Right lobe of liver (tissue), 6 donors: ENCODE data around the gene ROCK2. TPM values are rescaled to one million over a fixed set of nuclear protein-coding genes. Genes with fewer than 3 reads are reported as not detected.

Experiments used
- ATAC-seq, 4 donors: fragments of 200-7000 bp; cut with Tn5 transposase; one replicate each; pipeline ENCODE4 v1.9.1; 2020; ENCODE audit warnings: mild to moderate bottlenecking in 4 of 4, moderate library complexity in 4 of 4
- DNase-seq, 3 donors: peaks; one replicate each; pipeline ENCODE4 v3.0.0-alpha.2; 2020
- H3K27ac ChIP-seq, 3 donors: fragments of 200-600 bp; one replicate each; pipeline ENCODE4 v1.8.0; 2022
- H3K27me3 ChIP-seq, 2 donors: fragments of 200-600 bp; one replicate each; pipeline ENCODE4 v1.8.0; 2022
- H3K36me3 ChIP-seq, 4 donors: fragments of 200-600 bp; sonication (generic) in 1 of 4; one replicate each; pipeline versions ENCODE4 v1.5.1 to v1.8.0; 2017 to 2022; ENCODE audit warnings: control low read depth in 1 of 4
- H3K4me1 ChIP-seq, 4 donors: fragments of 200-600 bp; sonication (generic) in 1 of 4; one replicate each; pipeline versions ENCODE4 v1.5.1 to v1.8.0; 2017 to 2022; ENCODE audit warnings: control low read depth in 1 of 4
- H3K4me3 ChIP-seq, 3 donors: fragments of 200-600 bp; one replicate each; pipeline ENCODE4 v1.8.0; 2022
- H3K9me3 ChIP-seq, 4 donors: fragments of 200-600 bp; sonication (generic) in 1 of 4; one replicate each; pipeline versions ENCODE4 v1.5.1 to v1.8.0; 2017 to 2022; ENCODE audit warnings: control low read depth in 1 of 4
- POLR2A ChIP-seq: fragments of 450-650 bp; IDR thresholded peaks from one replicate; pipeline ENCODE4 v1.6.1; 2017; ENCODE audit warnings: antibody characterized with exemption, mild to moderate bottlenecking
- WGBS: methylation state at CpG from one replicate; pipeline ENCODE4 v1.1.6; 2018; ENCODE audit warnings: low coverage, low lambda C conversion rate; ENCODE audit not compliant: insufficient coverage; ENCODE audit errors: missing lambda C conversion rate; 5-methylcytosine and 5-hydroxymethylcytosine counted together
- intact Hi-C, 2 donors: fragments of 100-400 bp; cut with DNase I; formaldehyde crosslinking; loops; one replicate each; pipeline versions ENCODE4 v1.11.2 to v1.14.1; 2022
- total RNA-seq, 6 experiments: library from RNA; depleted of rRNA in 2 of 6; stranded (reverse); fragments of >200 nt in 2 of 6; fragmentation: NEBNext Ultra II Directional in 3 of 6; extraction: Animal tissue kit (Norgen Biotek cat#: 25700) in 3 of 6; gene quantifications; one replicate each; pipeline versions ENCODE4 v1.1.0 to v1.2.4, GENCODE V29; 2016 to 2023
- TF ChIP-seq, protein P1 (sequence below), 4 donors: fragments of 200-600 bp in 3 of 4; fragments of 450-650 bp in 1 of 4; IDR thresholded peaks; one replicate each; pipeline versions ENCODE4 v1.5.1 to v1.8.0; 2016 to 2022; ENCODE audit warnings: antibody characterized with exemption in 4 of 4, mild to moderate bottlenecking in 2 of 4
- donor health status: DM: no; HTN: yes; CAD: no.
- donor health status: DM: no; HTN: no; CAD: no.
- donor health status: DM: no; HTN: no; CAD: no.
- donor health status: DM: no; HTN: yes; CAD: no.
- donor health status: DM: no; HTN: yes; CAD: no.

ROCK2 gene
- total RNA-seq, 6 experiments from 2014 or later, result 11.6 to 23.9 (median 19.8) TPM

DNA sequence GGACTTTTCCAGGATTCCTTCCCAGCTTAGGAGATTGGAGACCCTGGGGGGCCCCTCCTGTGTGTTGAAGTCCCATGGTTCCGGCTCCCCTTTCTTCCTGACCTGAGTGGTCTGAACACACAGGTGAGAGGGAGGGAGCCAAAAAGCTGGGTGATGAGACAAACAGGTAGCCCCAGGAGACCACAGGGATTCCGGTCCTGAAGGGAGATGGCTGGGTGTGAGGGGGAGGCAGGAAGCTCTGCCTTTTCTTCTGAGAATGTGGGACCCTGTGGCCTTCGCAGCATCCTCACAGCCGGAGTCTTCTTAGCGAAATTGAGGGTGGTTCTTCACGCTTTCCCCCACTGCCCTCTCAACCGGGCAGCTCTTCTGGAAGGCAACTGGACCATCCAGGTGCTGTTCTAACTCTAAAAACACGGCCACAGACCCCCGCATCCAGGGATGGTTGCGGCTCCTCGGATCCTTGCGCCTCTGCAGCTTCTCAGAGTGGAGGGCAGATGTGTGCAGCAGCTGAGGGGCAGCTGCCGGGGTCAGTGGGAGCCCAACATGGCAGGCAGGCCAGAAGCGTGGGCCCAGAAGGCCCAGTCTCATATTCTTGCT, 184.8 kb downstream of the ROCK2 start:
- Histone ChIP-seq H3K27ac (no peak overlapping the region), H3K4me3 (no peak overlapping the region), H3K9me3 (no peaks in the 10 kb centered on the region), H3K36me3 (no peaks in the 10 kb centered on the region), H3K4me1 (peaks cover 0 to 6% (median 0%) of the 10 kb centered on the region in 4 donors), H3K27me3 (no peaks in the 10 kb centered on the region)
- peak in 1 of 3 donors; percentile 33 for DNase-seq
- ATAC-seq, result no peak
- intact Hi-C loops, result no loop called here
- TF ChIP-seq POLR2A, result no peak
- 100% methylated on average over 1 of the region's 14 CpGs for WGBS

DNA sequence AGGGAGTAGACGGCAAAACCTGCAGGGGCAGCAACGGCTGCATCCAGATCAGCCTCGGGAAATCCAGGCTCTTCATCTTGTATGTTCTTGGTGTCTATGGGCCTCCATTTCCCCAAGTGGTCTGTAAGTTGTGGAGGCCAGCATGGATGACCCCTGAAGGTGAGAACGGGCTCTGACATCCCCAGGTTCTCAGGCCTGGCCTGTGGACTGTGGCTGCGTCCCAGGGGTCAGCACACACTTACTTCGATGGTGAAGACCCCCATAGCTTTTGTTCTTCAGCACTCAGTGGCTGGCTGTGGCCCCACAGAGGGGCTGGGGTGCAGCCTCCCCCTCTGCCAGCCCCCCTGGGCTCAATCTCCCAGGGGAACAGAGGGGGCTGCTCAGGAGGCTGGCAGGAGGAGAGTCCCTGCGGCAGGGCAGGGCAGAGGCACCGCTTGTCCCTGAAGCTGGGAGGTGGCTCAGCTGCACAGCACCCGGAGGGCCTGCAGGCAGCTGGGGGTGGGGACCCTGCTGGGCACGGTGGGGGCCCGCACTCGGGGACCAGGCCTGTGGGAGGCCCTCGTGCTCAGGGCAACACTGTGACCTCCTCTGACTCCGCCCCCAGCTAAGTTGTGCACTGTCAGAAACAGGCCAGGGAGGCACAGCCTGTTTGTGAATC, 185.4 kb downstream of the ROCK2 start:
- intact Hi-C loops, result no loop called here
- WGBS, result 100% methylated on average over 3 of the region's 14 CpGs

DNA sequence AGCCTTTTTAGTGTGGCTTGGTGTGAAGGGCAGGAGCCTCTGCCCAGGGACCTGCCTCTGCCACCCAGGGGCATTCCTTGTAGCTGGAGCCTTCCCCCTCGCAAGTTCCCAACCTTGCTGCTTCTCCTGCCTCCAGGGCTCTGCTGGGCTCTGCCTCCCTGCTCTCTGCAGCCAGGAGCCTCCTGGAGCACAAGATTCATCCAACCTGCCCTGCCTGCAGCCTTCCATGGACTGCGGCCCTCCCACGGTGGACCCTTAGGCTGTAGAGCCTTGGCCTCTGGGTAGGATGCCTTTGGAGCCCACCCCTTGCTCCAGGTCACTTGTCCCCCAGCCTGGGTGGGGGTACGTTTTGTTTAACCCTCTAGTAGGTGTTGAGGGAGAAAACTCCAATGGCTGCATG, 186.7 kb downstream of the ROCK2 start:
- no peak for TF ChIP-seq POLR2A
- TF ChIP-seq, protein P1, sequence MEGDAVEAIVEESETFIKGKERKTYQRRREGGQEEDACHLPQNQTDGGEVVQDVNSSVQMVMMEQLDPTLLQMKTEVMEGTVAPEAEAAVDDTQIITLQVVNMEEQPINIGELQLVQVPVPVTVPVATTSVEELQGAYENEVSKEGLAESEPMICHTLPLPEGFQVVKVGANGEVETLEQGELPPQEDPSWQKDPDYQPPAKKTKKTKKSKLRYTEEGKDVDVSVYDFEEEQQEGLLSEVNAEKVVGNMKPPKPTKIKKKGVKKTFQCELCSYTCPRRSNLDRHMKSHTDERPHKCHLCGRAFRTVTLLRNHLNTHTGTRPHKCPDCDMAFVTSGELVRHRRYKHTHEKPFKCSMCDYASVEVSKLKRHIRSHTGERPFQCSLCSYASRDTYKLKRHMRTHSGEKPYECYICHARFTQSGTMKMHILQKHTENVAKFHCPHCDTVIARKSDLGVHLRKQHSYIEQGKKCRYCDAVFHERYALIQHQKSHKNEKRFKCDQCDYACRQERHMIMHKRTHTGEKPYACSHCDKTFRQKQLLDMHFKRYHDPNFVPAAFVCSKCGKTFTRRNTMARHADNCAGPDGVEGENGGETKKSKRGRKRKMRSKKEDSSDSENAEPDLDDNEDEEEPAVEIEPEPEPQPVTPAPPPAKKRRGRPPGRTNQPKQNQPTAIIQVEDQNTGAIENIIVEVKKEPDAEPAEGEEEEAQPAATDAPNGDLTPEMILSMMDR (IDR thresholded peaks at IDR 0.05), result no peak
- DNase-seq, result peak in 1 of 3 donors; percentile 31
- intact Hi-C loops, result no loop called here
- no peaks in the 10 kb centered on the region for H3K27me3 ChIP-seq
- no CpG with 5 or more reads among the region's 4 CpGs for WGBS
- H3K9me3 ChIP-seq, result no peaks in the 10 kb centered on the region
- H3K4me1 ChIP-seq, result peaks cover 0 to 6% (median 0%) of the 10 kb centered on the region in 4 donors
- H3K36me3 ChIP-seq, result no peaks in the 10 kb centered on the region
- H3K27ac ChIP-seq, result no peak overlapping the region
- no peak overlapping the region for H3K4me3 ChIP-seq
- ATAC-seq, result no peak

More for the DNA sequence above, 185.4 kb downstream of the ROCK2 start:
- no peaks in the 10 kb centered on the region for H3K9me3 ChIP-seq
- H3K4me3 ChIP-seq, result no peak overlapping the region
- H3K4me1 ChIP-seq, result peaks cover 0 to 6% (median 0%) of the 10 kb centered on the region in 4 donors
- DNase-seq, result peak in 1 of 3 donors; percentile 35
- no peaks in the 10 kb centered on the region for H3K27me3 ChIP-seq
- no peak overlapping the region for H3K27ac ChIP-seq
- TF ChIP-seq, protein P1 (IDR thresholded peaks at IDR 0.05), result no peak
- no peaks in the 10 kb centered on the region for H3K36me3 ChIP-seq
- ATAC-seq, result no peak

DNA sequence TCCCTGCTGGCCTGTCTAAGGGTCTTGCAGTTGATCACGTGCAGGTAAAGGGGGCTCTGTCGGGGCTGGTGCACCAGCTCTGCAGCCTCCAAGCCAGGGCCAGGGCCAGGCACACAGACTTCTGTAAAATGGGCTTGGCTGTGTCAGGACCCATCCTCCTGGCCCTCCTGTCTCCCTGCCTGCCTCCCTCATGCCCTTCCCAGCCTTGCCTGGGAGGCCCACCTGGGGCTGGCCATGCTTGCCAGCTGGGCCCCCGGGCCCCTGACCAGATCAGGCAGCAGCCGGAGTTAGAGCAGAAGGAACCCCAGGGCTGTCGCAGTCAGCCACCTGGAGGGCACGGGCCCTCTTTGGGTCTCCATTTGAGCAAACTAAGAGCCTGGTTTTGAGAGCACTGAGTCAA, 187.1 kb downstream of the ROCK2 start:
- intact Hi-C loops, result no loop called here
- DNase-seq (no peak), ATAC-seq (no peak)
- peaks cover 0 to 6% (median 0%) of the 10 kb centered on the region in 4 donors for H3K4me1 ChIP-seq
- no peak overlapping the region for H3K27ac ChIP-seq
- no peak for TF ChIP-seq POLR2A
- TF ChIP-seq, protein P1 (IDR thresholded peaks at IDR 0.05), result no peak
- WGBS, result no CpG with 5 or more reads among the region's 6 CpGs
- H3K36me3 ChIP-seq, result no peaks in the 10 kb centered on the region
- no peaks in the 10 kb centered on the region for H3K9me3 ChIP-seq
- no peaks in the 10 kb centered on the region for H3K27me3 ChIP-seq
- no peak overlapping the region for H3K4me3 ChIP-seq

DNA sequence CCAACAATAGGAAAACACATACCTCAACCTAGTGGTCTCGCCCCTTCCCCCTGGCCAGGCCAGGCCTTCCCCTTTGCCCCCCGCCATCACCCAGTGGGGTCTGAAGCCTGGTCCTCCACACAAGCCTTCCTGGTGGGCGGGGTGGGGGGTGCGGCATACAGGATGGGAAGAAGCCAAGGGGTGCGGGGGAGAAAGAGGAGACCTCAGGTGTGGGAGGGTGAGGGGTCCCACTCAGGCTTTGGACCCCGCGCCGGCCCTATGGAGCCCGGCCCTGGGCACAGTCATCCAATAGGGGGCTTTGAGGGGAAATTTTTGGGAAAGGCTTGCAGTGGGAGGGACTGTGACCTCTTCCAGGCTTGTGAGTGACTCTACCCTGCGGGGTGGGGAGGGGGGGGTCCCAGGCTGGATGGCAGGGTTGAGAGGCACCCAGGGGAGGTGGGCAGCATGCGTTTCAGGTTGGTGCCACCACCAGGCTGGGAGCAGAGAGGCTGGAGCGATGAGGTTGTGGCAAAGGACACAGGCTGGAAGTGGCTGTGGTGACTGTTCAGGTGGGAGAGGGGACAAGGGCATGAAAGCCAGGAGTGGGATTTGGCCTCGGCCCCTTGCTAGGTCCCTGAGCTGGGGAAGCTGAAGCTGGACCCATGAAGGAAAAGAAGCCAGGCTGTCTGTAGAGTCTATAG, 187.9 kb downstream of the ROCK2 start:
- intact Hi-C loops, result no loop called here
- peaks cover 0 to 6% (median 0%) of the 10 kb centered on the region in 4 donors for H3K4me1 ChIP-seq
- H3K9me3 ChIP-seq, result no peaks in the 10 kb centered on the region
- no peak overlapping the region for H3K27ac ChIP-seq
- H3K4me3 ChIP-seq, result no peak overlapping the region
- H3K27me3 ChIP-seq, result no peaks in the 10 kb centered on the region
- TF ChIP-seq, protein P1 (IDR thresholded peaks at IDR 0.05), result no peak
- TF ChIP-seq POLR2A, result no peak
- ATAC-seq (no peak), DNase-seq (no peak)
- H3K36me3 ChIP-seq, result no peaks in the 10 kb centered on the region
- no CpG with 5 or more reads among the region's 13 CpGs for WGBS
